ENCODE data around the gene PPM1B. TPM values are rescaled to one million over a fixed set of nuclear protein-coding genes. Genes with fewer than 3 reads are reported as not detected.

Gene PPM1B
- total RNA-seq, 1 experiment from 2014 or later, result 43.5 TPM

DNA sequence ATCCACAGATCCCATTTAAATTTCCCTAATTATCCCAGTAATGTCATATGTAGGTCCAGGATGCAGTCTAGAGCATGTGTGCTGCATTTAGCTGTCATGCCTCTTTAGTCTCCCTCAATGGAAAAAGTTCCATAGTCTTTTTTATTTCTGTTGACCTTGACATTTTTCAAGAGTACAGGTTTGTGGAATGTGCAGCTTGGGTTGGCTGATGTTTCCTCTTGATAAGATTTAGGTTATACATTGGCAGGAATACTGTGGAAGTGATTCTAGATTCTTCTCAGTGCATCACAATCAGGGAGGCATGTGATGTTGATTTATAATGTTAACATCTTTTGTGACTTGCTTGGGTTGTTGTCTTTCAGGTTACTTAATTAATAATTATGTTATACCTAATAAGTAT is 42.5 kb downstream of the PPM1B start:
- Histone ChIP-seq H3K4me3 (ENCODE audit: low read depth, low read length, poor library complexity, severe bottlenecking) (no peak overlapping the region), H3K27ac (ENCODE audit: low read depth, low read length, poor library complexity, severe bottlenecking) (no peak overlapping the region), H3K4me1 (ENCODE audit: insufficient read depth, low read length, poor library complexity, severe bottlenecking) (no peaks in the 10 kb centered on the region), H3K36me3 (ENCODE audit: insufficient read depth, low read length, poor library complexity, severe bottlenecking) (peaks cover 13% of the 10 kb centered on the region), H3K27me3 (replicated peaks; ENCODE audit: insufficient read depth, low read depth, low read length, poor library complexity) (no peaks in the 10 kb centered on the region), H3K9me3 (ENCODE audit: low read depth, low read length, poor library complexity, severe bottlenecking) (no peaks in the 10 kb centered on the region)
- no TSS peak for BruUV-seq (replicated peaks)
- ChIA-PET CTCF (no interaction called here), POLR2A (ENCODE audit: low non-redundant PET) (no interaction called here)
- DNase-seq (ENCODE audit: low spot score), result no peak
- intact Hi-C loops (cut with micrococcal nuclease; ENCODE audit: unreplicated experiment), result loop anchor here (5.0 kb wide), 1 partner anchor 39 kb away; no protein-coding TSS in a partner anchor
- no peak for TF ChIP-seq EZH2 (IDR thresholded peaks at IDR 0.05; ENCODE audit: borderline replicate concordance, low read depth, low read length, poor library complexity, severe bottlenecking)
- TF ChIP-seq, protein P1, sequence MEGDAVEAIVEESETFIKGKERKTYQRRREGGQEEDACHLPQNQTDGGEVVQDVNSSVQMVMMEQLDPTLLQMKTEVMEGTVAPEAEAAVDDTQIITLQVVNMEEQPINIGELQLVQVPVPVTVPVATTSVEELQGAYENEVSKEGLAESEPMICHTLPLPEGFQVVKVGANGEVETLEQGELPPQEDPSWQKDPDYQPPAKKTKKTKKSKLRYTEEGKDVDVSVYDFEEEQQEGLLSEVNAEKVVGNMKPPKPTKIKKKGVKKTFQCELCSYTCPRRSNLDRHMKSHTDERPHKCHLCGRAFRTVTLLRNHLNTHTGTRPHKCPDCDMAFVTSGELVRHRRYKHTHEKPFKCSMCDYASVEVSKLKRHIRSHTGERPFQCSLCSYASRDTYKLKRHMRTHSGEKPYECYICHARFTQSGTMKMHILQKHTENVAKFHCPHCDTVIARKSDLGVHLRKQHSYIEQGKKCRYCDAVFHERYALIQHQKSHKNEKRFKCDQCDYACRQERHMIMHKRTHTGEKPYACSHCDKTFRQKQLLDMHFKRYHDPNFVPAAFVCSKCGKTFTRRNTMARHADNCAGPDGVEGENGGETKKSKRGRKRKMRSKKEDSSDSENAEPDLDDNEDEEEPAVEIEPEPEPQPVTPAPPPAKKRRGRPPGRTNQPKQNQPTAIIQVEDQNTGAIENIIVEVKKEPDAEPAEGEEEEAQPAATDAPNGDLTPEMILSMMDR (conservative IDR thresholded peaks at IDR 0.05; ENCODE audit: low read depth, low read length), result no peak

DNA sequence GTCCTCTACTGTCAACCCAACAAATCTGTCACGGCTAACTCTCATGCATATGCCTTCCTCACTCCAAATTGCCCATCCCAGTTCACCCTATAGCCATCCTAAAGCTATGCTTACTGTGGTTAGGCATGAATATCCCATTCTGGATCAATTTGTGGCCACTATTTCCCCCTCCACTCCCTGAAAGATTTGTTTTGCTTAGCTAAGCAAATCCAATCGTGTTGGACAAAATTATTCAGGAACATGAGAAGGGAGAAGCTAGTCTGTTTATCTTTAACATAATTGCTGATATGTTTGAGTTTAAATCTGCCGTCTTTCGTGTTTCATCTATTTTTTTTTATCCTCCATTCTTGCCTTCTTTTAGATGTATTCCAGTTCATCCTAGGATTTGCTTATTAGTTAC is 43.6 kb downstream of the PPM1B start:
- Histone ChIP-seq H3K27ac (ENCODE audit: low read depth, low read length, poor library complexity, severe bottlenecking) (no peak overlapping the region), H3K4me3 (ENCODE audit: low read depth, low read length, poor library complexity, severe bottlenecking) (no peak overlapping the region), H3K36me3 (ENCODE audit: insufficient read depth, low read length, poor library complexity, severe bottlenecking) (peaks cover 13% of the 10 kb centered on the region), H3K4me1 (ENCODE audit: insufficient read depth, low read length, poor library complexity, severe bottlenecking) (no peaks in the 10 kb centered on the region), H3K27me3 (replicated peaks; ENCODE audit: insufficient read depth, low read depth, low read length, poor library complexity) (no peaks in the 10 kb centered on the region), H3K9me3 (ENCODE audit: low read depth, low read length, poor library complexity, severe bottlenecking) (no peaks in the 10 kb centered on the region)
- ChIA-PET CTCF (no interaction called here), POLR2A (ENCODE audit: low non-redundant PET) (interaction anchor here (0.7 kb wide), 1 partner anchor 1278 kb away, joined by 3 read pairs; no protein-coding TSS in a partner anchor)
- intact Hi-C loops (cut with micrococcal nuclease; ENCODE audit: unreplicated experiment), result loop anchor here (5.0 kb wide), 1 partner anchor 40 kb away; no protein-coding TSS in a partner anchor
- no TSS peak for BruUV-seq (replicated peaks)
- no peak for TF ChIP-seq EZH2 (IDR thresholded peaks at IDR 0.05; ENCODE audit: borderline replicate concordance, low read depth, low read length, poor library complexity, severe bottlenecking)
- no peak for DNase-seq (ENCODE audit: low spot score)

GRCh38 chr2:44215827-44216226 is 47.2 kb downstream of the PPM1B start:
- ChIA-PET POLR2A (ENCODE audit: low non-redundant PET) (no interaction called here), CTCF (no interaction called here)
- H3K27me3 ChIP-seq (replicated peaks; ENCODE audit: insufficient read depth, low read depth, low read length, poor library complexity), result no peaks in the 10 kb centered on the region
- H3K27ac ChIP-seq (ENCODE audit: low read depth, low read length, poor library complexity, severe bottlenecking), result no peak overlapping the region
- no peak overlapping the region for H3K4me3 ChIP-seq (ENCODE audit: low read depth, low read length, poor library complexity, severe bottlenecking)
- TF ChIP-seq, protein P1 (conservative IDR thresholded peaks at IDR 0.05; ENCODE audit: low read depth, low read length), result no peak
- TF ChIP-seq EZH2 (IDR thresholded peaks at IDR 0.05; ENCODE audit: borderline replicate concordance, low read depth, low read length, poor library complexity, severe bottlenecking), result no peak
- H3K4me1 ChIP-seq (ENCODE audit: insufficient read depth, low read length, poor library complexity, severe bottlenecking), result no peaks in the 10 kb centered on the region
- no TSS peak for BruUV-seq (replicated peaks)
- peaks cover 14% of the 10 kb centered on the region for H3K36me3 ChIP-seq (ENCODE audit: insufficient read depth, low read length, poor library complexity, severe bottlenecking)
- no peaks in the 10 kb centered on the region for H3K9me3 ChIP-seq (ENCODE audit: low read depth, low read length, poor library complexity, severe bottlenecking)
- intact Hi-C loops (cut with micrococcal nuclease; ENCODE audit: unreplicated experiment), result no loop called here
- DNase-seq (ENCODE audit: low spot score), result no peak

DNA sequence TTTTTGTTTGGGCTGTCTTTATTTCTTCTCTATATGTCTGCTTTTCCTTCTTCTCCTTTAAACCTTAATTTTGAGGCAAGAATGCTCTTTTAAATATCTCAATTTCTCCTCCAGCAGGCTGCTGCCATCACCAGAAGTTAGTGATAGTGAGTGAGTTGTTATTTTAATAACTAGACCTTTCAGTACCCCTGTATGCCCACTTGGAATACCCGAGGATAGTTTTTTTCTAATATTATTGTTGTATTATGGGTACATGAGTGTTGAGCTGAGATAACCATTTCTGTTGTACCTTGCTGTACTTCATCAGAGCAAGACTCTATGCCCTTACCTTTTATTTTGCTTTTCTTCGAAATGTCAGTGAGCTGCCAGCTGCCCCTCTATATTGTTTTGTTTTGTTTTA is 50.1 kb downstream of the PPM1B start:
- no TSS peak for BruUV-seq (replicated peaks)
- no peaks in the 10 kb centered on the region for H3K27me3 ChIP-seq (replicated peaks; ENCODE audit: insufficient read depth, low read depth, low read length, poor library complexity)

More for the DNA sequence above, 50.1 kb downstream of the PPM1B start:
- Histone ChIP-seq H3K9me3 (ENCODE audit: low read depth, low read length, poor library complexity, severe bottlenecking) (no peaks in the 10 kb centered on the region), H3K4me3 (ENCODE audit: low read depth, low read length, poor library complexity, severe bottlenecking) (no peak overlapping the region), H3K36me3 (ENCODE audit: insufficient read depth, low read length, poor library complexity, severe bottlenecking) (peaks cover 14% of the 10 kb centered on the region), H3K27ac (ENCODE audit: low read depth, low read length, poor library complexity, severe bottlenecking) (no peak overlapping the region), H3K4me1 (ENCODE audit: insufficient read depth, low read length, poor library complexity, severe bottlenecking) (no peaks in the 10 kb centered on the region)
- intact Hi-C loops (cut with micrococcal nuclease; ENCODE audit: unreplicated experiment), result no loop called here
- TF ChIP-seq EZH2 (IDR thresholded peaks at IDR 0.05; ENCODE audit: borderline replicate concordance, low read depth, low read length, poor library complexity, severe bottlenecking), result no peak
- TF ChIP-seq, protein P1 (conservative IDR thresholded peaks at IDR 0.05; ENCODE audit: low read depth, low read length), result no peak
- DNase-seq (ENCODE audit: low spot score), result no peak
- ChIA-PET POLR2A (ENCODE audit: low non-redundant PET) (no interaction called here), CTCF (no interaction called here)

Data from A673 (cell line).